T-helper 2 cell (primary cell): Measurements from ENCODE around the gene FBXL17.
"Not testable (repeated sequence)": the region's sequence is repeated elsewhere in the genome, so short reads cannot be mapped to it uniquely, and the experiment has no call there.

Experiments
- DNase-seq, 5 experiments: peaks; one replicate each; pipeline versions ENCODE4 v3.0.0 to v3.0.0-alpha.2; 2012 to 2022

Gene FBXL17

GRCh38 chr5:108303086-108303485 is 78.8 kb downstream of the FBXL17 start:
- DNase-seq, result peak in 1 of 5 experiments; percentile 3

- DNase-seq, result no peak
These were observed 84.8 kb downstream of the FBXL17 start for GRCh38 chr5:108297042-108297601.

GRCh38 chr5:108295578-108296368 is 86.1 kb downstream of the FBXL17 start:
- DNase-seq, result no peak

- DNase-seq, result no peak
These were observed 100.8 kb downstream of the FBXL17 start for GRCh38 chr5:108280960-108281569.

GRCh38 chr5:108280248-108280647 is 101.7 kb downstream of the FBXL17 start:
- DNase-seq, result no peak

- no peak for DNase-seq
These were observed 103.3 kb downstream of the FBXL17 start for GRCh38 chr5:108278285-108279240.

DNA sequence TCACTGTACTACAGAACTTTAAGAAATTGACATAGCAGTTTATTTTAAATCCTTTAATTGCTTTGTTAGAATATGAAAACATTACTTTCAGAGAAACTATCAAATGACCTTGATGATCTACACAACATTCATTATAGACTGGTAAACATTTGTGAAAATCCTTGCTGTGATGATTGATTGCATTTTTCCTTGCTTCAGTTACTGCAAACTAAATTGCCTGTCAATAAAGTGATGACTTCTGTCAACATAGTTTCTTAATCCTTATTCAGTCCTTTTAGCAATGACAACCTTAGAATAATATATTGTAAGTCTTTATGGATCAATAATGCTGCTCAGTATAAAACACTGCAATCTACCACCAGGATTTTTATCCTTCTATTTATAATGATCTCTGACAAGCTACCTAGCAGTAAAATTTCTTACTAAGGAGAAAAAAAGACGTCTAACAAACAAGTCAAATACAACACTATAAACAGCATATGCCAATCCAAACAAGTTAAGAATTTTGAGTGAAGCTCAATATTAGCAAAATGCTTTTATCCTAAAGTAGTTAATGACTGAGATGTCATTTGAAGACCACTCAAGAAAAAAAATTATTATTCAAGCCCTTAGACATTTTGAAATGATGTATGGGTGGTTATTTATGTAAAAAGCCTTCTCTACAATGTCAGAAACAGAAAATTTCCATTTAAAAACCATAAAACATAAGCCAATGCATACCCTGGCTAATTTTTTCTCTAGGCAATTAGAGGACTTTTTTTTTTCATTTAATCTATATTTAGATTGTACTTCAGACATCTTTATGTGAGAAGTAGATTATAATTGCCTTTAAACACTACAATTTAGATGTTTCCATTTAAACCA is 105.5 kb downstream of the FBXL17 start:
- DNase-seq, result no peak

DNA sequence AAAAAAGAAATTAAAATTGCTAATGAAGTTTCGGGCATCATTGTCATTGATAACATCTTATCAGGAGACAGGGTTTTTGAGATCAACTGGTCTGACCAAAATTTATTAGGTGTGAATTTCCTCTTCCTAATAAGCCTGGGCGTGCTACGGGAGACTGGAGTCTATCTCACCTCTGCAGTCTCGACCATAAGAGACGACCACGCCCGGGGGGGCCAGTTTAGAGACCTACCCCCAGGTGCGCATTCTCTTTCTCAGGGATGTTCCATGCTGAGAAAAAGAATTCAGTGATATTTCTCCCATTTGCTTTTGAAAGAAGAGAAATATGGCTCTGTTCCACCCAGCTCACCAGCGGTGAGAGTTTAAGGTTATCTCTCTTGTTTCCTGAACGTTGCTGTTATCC is 107.8 kb downstream of the FBXL17 start:
- DNase-seq, result not testable (repeated sequence)

DNA sequence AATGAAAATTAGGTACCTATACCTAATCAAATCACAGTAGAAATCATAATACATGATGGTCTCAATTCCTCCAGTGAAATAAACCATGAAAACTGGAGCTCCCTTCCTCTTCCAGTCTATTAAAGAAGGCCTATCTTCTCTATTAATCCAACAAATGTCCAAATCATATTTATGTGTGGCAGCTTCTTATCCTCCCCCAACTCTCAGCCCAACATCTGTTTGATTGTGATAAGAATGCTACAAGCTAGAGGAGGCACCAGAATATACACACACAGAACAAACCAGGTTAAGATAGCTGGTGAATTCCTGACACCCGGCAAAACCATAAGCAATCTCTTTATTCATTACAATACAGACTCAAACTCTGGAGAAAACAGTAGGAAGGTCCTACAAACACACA is 110.8 kb downstream of the FBXL17 start:
- DNase-seq, result no peak

- DNase-seq, result no peak
These were observed 115.7 kb downstream of the FBXL17 start for GRCh38 chr5:108266242-108266641.

- no peak for DNase-seq
These were observed 117.4 kb downstream of the FBXL17 start for GRCh38 chr5:108264533-108264932.

DNA sequence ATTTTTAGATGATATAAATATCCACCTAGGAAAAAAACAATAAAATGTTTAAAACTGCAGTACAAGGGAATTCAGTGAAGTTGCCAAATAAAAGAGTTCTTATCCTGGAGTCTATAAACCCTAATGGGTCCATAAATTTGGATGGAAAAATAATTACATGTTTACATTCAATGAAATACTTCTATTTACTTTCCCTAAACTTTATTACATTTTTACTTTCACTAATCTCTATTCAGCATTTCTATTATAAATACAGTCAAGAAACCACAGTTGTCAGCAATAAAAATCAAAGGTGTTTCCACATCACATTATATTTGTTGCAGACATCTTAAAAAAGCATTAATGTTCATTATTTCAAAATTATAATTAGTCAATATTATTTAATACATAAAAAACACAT is 118.6 kb downstream of the FBXL17 start:
- no peak for DNase-seq

- DNase-seq, result no peak
These were observed 121.1 kb downstream of the FBXL17 start for GRCh38 chr5:108260858-108261170.

DNA sequence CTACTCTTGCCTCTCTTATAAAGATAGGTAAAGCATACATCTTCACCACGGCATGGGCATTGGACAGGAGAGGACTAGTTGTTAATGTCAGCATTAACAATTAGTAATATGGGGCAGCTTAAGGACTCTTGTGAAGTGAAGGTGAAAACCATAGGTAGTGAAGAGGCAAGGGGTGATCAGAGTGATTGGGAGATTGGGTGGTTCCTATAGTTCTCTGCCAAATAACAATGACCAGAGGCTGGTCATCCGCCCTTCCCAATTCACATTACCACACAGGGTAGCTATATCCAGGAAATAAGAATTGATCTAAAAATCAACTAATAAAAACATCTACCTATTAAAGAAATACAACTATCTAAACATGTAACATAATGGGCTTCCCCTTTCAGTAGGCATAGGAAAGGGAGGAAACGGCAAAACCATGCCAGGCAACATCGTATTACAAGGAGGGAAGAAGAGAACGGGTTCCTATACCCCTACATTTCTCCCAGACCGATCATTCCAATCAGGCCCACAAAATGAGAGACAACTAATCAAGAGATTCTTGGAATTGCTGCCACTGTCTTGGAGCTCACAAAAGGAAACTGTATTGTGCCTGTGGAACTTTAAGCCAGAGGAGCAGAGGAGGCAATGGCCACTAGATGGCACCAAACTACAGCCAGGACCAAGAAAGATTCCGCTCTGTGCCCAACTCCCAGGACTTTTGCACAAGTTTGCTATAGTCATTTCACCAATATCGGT is 121.6 kb downstream of the FBXL17 start:
- peak in 4 of 5 experiments; percentile 29 to 71 (median 42) for DNase-seq

- no peak for DNase-seq
These were observed 122.6 kb downstream of the FBXL17 start for GRCh38 chr5:108259306-108259705.

GRCh38 chr5:108257996-108258395 is 123.9 kb downstream of the FBXL17 start:
- no peak for DNase-seq

DNA sequence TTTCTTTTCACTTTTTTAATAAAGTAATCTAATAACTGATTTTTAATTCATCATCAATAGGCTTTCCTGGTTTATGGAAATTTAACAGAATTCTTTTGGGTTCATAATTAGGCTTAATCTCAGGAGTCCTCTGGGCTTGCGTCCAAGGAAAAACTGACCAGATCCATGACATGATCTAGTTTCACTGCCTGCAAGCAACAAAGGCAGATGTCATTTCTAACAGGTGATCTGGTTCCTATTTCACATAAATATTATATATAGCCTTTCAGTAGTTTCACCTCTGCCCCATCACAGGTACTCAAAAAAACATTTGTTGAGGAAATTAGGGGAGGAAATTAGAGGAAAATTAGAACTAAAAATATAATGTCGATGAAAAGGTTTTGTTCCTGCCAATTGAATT is 126.4 kb downstream of the FBXL17 start:
- DNase-seq, result no peak

GRCh38 chr5:108251350-108251749 is 130.5 kb downstream of the FBXL17 start:
- DNase-seq, result no peak

- DNase-seq, result no peak
These were observed 132.0 kb downstream of the FBXL17 start for GRCh38 chr5:108249785-108250426.

DNA sequence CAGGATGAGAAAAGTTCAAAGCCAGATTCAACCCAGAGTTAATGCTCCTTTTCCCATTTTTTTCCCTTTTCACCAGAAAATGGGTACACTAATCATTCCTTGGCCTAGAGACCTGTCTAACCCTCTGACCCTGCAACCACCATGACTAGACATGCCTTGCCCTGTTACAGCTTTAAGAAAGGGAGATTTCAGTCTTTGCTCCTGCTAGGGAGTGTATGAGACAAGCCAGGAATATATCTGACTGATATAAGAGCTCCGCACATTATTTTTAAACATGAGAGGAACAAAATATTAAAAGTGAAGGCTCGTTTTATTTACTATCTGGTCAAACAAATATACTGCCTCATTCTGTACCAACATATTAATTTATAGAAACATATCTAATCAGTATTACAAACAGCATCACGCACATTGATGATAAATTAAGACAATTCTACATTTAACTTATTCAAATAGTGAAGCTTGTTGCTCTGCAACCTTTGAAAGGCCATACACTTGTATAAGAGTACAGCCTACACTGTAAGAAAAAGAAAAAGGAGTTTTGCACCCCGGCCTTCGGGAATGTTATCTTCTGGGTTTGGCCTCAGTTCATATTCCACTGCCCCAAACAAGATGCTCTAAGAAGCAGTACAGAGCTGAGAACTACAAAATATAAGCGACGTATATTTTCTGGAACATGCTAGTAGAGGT is 132.7 kb downstream of the FBXL17 start:
- no peak for DNase-seq
